ENCODE results near the gene MAPK6.
"Not testable (repeated sequence)": the region's sequence is repeated elsewhere in the genome, so short reads cannot be mapped to it uniquely, and the experiment has no call there.

The MAPK6 gene

DNA sequence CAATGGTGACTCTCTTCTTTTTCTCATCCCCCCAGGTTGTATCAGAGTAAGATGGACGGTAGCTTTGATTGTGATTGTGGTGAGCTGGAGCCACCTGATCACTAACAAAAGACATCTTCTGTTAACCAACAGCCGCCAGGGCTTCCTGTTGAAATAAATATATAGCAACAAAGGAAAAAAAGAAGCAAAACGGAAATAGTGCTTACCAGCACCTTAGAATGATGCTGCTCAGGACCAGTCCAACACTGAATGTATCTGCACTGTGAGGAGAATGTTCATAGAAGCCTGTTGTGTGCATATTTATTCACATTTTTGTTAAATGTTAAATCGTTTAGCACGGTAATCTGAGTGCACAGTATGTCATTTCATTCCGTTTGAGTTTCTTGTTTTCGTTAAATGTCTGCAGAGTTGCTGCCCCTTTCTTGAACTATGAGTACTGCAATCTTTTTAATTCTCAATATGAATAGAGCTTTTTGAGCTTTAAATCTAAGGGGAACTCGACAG lies 26.8 kb downstream of the MAPK6 start:
- DNase-seq: not testable (repeated sequence)

DNA sequence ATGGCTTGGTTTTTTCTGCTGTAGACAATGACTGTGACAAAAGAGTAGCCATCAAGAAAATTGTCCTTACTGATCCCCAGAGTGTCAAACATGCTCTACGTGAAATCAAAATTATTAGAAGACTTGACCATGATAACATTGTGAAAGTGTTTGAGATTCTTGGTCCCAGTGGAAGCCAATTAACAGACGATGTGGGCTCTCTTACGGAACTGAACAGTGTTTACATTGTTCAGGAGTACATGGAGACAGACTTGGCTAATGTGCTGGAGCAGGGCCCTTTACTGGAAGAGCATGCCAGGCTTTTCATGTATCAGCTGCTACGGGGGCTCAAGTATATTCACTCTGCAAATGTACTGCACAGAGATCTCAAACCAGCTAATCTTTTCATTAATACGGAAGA lies 27.5 kb downstream of the MAPK6 start:
- DNase-seq: not testable (repeated sequence)

DNA sequence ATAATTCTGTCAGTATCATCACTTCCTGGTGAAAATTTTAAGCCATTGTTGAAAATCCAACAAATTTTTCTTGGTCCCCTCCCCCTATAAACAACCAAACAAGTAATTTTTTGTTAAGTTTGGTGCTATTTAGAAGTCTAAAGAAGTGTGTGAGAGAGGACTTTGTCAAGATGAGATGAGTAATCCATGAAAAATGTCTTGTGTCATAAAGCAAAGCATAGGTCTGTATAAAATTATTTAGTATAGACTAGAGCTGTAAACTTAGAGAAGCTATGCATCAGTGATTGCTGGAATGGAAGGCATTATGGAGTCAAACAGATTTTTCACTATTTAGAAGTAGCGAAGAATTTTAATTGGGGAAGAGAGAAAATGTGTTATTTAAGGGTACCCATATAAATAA lies 31.4 kb downstream of the MAPK6 start:
- no peak for DNase-seq

DNA sequence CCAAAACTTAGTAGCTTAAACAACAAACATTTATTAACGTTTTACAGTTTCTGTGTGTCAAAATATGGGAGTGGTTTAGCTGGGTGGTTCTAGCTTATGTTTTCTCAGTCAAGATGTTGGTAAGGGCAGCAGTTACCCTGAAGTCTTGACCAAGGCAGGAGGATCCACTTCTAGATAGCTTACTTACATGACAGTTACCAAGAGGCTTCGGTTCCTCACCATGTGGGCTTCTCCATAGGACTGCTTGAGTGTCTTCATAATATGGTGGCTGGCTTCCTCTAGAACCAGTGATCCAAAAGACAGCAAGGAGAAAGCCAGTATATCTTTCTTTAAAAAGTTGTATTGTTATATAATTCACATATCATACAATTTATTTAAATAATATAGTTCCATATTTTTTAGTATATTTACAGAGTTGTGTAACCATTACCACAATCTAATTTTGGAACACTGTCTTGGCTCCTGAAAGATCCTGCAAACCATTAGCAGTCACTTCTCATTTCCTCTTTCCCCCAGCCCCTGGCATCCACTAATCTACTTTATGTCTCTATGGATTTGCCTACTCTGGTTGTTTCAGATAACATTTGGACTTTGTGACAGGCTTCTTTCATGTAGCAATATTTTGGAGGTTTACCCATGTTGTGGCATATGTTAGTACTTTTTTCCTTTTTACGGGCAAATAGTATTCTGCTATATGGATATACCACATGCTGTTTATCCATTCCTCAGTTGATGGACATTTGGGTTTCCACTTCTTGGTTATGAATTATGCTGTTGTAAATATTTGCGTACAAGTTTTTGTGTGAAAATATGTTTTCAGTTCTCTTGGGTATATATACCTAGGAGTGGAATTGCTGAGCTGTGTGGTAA lies 33.3 kb downstream of the MAPK6 start:
- DNase-seq: no peak

DNA sequence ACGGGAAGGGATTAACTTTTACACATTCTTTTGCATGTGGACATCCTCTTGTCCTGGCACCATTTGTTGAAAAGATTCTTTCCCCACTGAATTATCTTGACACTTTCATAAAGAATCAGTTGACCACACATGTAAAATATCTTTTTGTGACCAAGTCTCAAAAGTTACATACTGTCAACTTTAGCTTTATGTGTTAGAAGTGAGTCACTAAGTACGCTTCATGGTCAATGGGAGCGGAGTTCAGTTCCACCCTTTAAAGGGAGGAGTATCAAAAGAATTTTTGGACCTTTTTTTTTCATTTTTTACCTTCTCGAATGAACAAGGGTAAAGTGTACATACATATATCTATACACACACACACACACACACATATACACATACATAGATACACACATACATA lies 35.4 kb downstream of the MAPK6 start:
- DNase-seq: no peak

GRCh38 chr15:52054858-52055257 lies 35.8 kb downstream of the MAPK6 start:
- DNase-seq: not testable (repeated sequence)

- no peak for DNase-seq
These were observed 37.0 kb downstream of the MAPK6 start for GRCh38 chr15:52056001-52056400.

GRCh38 chr15:52056496-52056895 lies 37.5 kb downstream of the MAPK6 start:
- no peak for DNase-seq

GRCh38 chr15:52057996-52058395 lies 39.0 kb downstream of the MAPK6 start:
- DNase-seq: no peak

DNA sequence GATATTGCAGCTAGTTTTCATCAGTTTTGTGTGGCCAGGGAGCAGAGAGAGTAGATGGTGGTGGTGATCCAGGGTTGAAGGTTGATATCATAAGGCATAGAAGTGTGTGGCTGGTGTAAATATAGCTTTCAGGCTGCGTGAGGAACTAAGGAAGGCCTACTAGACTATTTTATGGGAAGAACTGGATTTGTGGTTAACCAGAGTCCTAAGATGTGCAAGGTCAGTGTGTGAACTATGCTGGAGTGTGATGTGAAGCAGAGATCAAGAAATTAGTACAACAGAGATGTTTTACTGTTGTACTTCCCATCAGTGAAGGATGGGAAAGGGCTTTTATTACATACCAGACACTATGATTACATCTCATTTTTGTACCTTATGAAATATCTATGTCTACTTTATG lies 41.5 kb downstream of the MAPK6 start:
- DNase-seq: no peak

GRCh38 chr15:52066842-52067544 lies 48.0 kb downstream of the MAPK6 start:
- DNase-seq: no peak

- no peak for DNase-seq
These were observed 48.5 kb downstream of the MAPK6 start for GRCh38 chr15:52067545-52067926.

- no peak for DNase-seq
These were observed 49.1 kb downstream of the MAPK6 start for GRCh38 chr15:52068004-52068615.

DNA sequence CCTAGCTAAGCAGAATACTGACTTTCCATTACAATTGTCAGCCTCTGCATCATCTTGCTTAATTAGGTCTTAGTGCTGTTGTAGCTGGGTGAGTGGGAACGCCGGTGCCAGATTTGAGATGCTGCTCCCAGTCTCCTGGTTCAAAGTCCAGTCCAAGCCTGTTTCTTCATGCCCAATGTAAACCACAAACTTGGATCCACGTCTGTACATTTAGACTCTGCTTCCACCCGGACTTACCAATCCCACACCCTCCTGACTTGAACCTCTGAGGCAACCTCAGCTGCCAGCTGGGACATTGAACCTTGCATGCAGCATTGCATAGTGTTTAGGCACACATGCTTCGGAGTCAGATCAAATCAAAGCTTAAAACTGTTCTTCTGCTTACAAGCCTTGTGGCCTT lies 50.5 kb downstream of the MAPK6 start:
- no peak for DNase-seq

DNA sequence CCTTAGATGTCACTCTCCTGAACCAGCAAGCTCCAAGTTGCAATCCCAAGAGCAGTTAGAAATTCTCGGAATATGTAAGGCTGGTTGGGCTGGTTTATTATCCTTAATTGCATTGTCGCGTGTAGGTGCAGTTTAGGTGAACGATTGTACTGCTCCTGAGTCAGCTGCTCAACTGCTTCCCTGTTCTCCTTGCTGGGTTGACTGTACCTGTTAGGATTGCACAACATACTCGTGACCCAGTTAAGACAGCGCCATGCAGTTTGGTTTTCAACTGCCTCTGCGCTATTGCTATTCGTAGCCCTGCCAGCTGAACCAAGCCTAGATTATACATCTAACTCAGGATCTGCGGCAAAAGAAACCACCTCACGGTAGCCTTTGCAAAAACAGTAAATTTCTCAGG lies 52.6 kb downstream of the MAPK6 start:
- DNase-seq: no peak

DNA sequence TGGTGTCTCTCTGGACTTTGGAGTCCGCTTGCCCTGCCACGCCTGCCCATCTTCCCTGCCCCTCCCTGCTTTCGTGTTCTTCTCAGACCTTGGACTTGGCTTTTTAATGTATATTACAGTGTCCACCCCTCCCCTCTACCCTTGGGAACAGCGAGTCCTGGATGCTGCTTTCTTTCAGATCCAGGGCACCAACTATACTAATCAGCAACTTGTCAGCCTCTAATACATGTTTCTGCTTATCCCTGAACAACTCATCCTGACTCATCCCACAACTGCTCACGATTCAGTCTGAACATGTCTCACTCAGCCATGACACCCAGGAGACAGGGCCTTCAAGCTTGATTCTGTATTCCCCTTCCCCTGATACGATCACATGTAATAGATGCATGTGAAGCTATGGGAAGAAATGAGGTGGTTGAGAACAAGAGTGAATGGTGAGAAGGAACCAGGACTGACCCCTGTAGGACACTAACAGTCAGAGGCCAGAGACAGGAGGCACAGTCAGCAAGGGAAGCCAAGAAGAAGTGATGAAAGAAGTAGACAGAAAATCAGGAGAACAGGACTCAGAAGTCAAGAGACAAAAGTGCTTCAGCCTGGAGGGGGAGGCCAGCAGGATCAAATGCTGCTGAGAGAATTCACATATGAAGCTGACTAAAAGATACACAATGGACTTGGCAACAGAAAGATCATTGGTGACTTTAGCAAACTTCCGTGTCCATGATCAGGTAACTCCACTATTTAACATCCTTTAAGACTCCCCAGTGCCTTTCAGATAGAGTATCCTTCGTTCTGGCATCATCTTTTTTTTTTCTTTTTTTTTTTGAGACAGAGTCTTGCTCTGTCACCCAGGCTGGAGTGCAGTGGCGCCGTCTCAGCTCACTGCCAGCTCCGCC lies 58.1 kb downstream of the MAPK6 start:
- DNase-seq: no peak

- DNase-seq: no peak
These were observed 59.3 kb downstream of the MAPK6 start for GRCh38 chr15:52078197-52078875.

- peak; percentile 36 to 84 (median 78) for DNase-seq
These were observed 60.1 kb downstream of the MAPK6 start for GRCh38 chr15:52078876-52079700.

GRCh38 chr15:52080031-52080430 lies 61.0 kb downstream of the MAPK6 start:
- no peak for DNase-seq

- no peak for DNase-seq
These were observed 61.8 kb downstream of the MAPK6 start for GRCh38 chr15:52080706-52081392.

Measured in activated naive CD4-positive, alpha-beta T cell (primary cell).